Stomach (tissue), 9 donors: Measurements from ENCODE around the gene DLEC1. TPM values are rescaled to one million over a fixed set of nuclear protein-coding genes. Genes with fewer than 3 reads are reported as not detected.

Experiments
- DNase-seq, 2 donors: peaks; one replicate each; pipeline versions ENCODE4 v3.0.0 to v3.0.0-alpha.2; 2013 to 2019
- H3K27ac ChIP-seq, 5 donors: fragments of 200-600 bp in 4 of 5; sonication (generic) in 4 of 5; one replicate each; pipeline ENCODE4 v1.5.1; 2013 to 2019; ENCODE audit warnings: mild to moderate bottlenecking in 1 of 5, moderate library complexity in 1 of 5
- H3K27me3 ChIP-seq, 3 donors: fragments of 200-600 bp; sonication (generic); one replicate each; pipeline ENCODE4 v1.5.1; 2017 to 2019; ENCODE audit warnings: mixed run types in 1 of 3
- H3K36me3 ChIP-seq, 4 donors: fragments of 200-600 bp; sonication (generic); 1 replicate in 3 of 4; 2 replicates in 1 of 4; pipeline ENCODE4 v1.5.1; 2016 to 2019
- H3K4me1 ChIP-seq, 4 donors: fragments of 200-600 bp; sonication (generic); one replicate each; pipeline ENCODE4 v1.5.1; 2016 to 2019
- H3K4me3 ChIP-seq, 4 donors: fragments of 200-600 bp; sonication (generic) in 3 of 4; one replicate each; pipeline ENCODE4 v1.5.1; 2016 to 2019; ENCODE audit warnings: mild to moderate bottlenecking in 1 of 4
- H3K9me3 ChIP-seq, 4 donors: fragments of 200-600 bp; sonication (generic); one replicate each; pipeline ENCODE4 v1.5.1; 2016 to 2019
- CTCF ChIP-seq, 7 experiments: fragments of 450-650 bp in 4 of 7; fragments of 200-600 bp in 3 of 7; sonication (generic) in 3 of 7; IDR thresholded peaks; one replicate each; pipeline ENCODE4 v1.5.1; 2016 to 2019; ENCODE audit warnings: antibody characterized with exemption in 7 of 7, control low read depth in 2 of 7, mild to moderate bottlenecking in 1 of 7
- EP300 ChIP-seq: sonication (generic); formaldehyde crosslinking; IDR thresholded peaks from one replicate; pipeline ENCODE4 v1.6.1; 2017; ENCODE audit warnings: antibody characterized with exemption
- POLR2A ChIP-seq, 4 donors: fragments of 450-650 bp; IDR thresholded peaks; one replicate each; pipeline ENCODE4 v1.6.1; 2016; ENCODE audit warnings: antibody characterized with exemption in 4 of 4, control low read depth in 2 of 4, mild to moderate bottlenecking in 1 of 4, moderate library complexity in 1 of 4
- POLR2AphosphoS5 ChIP-seq, 3 donors: sonication (generic); formaldehyde crosslinking; IDR thresholded peaks; one replicate each; pipeline ENCODE4 v1.6.1; 2016; ENCODE audit warnings: antibody characterized with exemption in 3 of 3
- WGBS, 5 donors: extraction: QIAGEN DNeasy Blood & Tissue Kit in 3 of 5; methylation state at CpG; one replicate each; pipeline versions ENCODE4 v1.1.5 to v1.1.7; 2013 to 2018; 5-methylcytosine and 5-hydroxymethylcytosine counted together
- intact Hi-C: fragments of 100-400 bp; cut with DNase I; formaldehyde crosslinking; loops from one replicate; pipeline ENCODE4 v1.15.1; 2023; ENCODE audit warnings: low total_unique reads
- polyA plus RNA-seq, 3 donors: library from polyadenylated mRNA; stranded (reverse); fragments of 200-250 nt; gene quantifications; one replicate each; pipeline ENCODE4 v1.2.3, GENCODE V29; 2013
- total RNA-seq, 5 donors: library from RNA; depleted of rRNA; stranded (reverse); fragments of >200 nt; gene quantifications; one replicate each; pipeline versions ENCODE4 v1.1.0 to v1.2.3, GENCODE V29; 2014 to 2016
- donor health status: healthy with polysubstance abuse.
- donor health status: Bipolar disorder and iron deficiency.
- donor health status: healthy.

DLEC1 gene
- total and polyA plus RNA-seq, 8 donors: 0.12 to 1.5 (median 0.31) TPM; not detected in 3

- no peaks in the 10 kb centered on the region for H3K9me3 ChIP-seq
- TF ChIP-seq POLR2AphosphoS5 (IDR thresholded peaks at IDR 0.05): no peak
- TF ChIP-seq POLR2A (IDR thresholded peaks at IDR 0.05): no peak
- no peak for TF ChIP-seq CTCF (IDR thresholded peaks at IDR 0.05)
- TF ChIP-seq EP300: no peak
- H3K36me3 ChIP-seq: peaks cover 28 to 82% (median 76%) of the 10 kb centered on the region in 4 donors
- no peak overlapping the region for H3K4me3 ChIP-seq
- DNase-seq: peak; percentile 74 to 90
- no peaks in the 10 kb centered on the region for H3K27me3 ChIP-seq
- H3K4me1 ChIP-seq: peaks cover 31 to 61% (median 51%) of the 10 kb centered on the region in 4 donors
- whole genome bisulfite sequencing, 5 donors: 33 to 58% (median 42%) methylated on average over 12 to 15 of the region's 15 CpGs
- intact Hi-C loops: no loop called here
- H3K27ac ChIP-seq: peak overlapping the region; percentile 42 to 79 (median 72)
Observed at GRCh38 chr3:38005076-38006020, 33.7 kb upstream of the DLEC1 start.

DNA sequence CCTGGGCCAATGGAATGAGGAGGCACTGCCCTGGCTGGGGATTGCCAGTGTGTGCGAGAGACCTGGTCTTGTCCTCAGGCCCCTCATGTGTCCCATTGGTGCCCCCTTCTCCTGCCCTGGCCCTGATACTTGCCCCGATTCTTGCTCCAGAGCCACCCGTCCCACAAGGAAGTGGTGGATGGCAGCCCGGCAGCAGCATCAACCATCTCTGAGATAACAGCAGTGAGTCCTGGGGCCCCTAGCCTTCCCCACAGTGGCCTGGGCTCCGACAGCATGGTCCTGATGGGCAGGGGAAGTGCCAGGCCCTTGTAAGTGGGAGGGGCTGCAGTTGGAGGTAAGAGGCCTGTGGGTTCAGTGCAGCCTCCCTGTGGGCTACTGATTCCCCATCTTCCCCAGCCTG lies 33.0 kb upstream of the DLEC1 start:
- no peak for DNase-seq
- no peak overlapping the region for H3K4me3 ChIP-seq
- intact Hi-C loops: no loop called here
- H3K4me1 ChIP-seq: peaks cover 28 to 54% (median 44%) of the 10 kb centered on the region in 4 donors
- no peaks in the 10 kb centered on the region for H3K9me3 ChIP-seq
- no peaks in the 10 kb centered on the region for H3K27me3 ChIP-seq
- no peak for TF ChIP-seq POLR2AphosphoS5 (IDR thresholded peaks at IDR 0.05)
- TF ChIP-seq EP300: no peak
- no peak for TF ChIP-seq POLR2A (IDR thresholded peaks at IDR 0.05)
- no peak for TF ChIP-seq CTCF (IDR thresholded peaks at IDR 0.05)
- peaks cover 31 to 82% (median 78%) of the 10 kb centered on the region in 4 donors for H3K36me3 ChIP-seq
- peak overlapping the region in 4 of 5 donors; percentile 42 to 79 (median 75) for H3K27ac ChIP-seq
- WGBS, 5 donors: 74 to 88% (median 81%) methylated on average over 5 of the region's 5 CpGs

GRCh38 chr3:38006445-38006995 lies 32.5 kb upstream of the DLEC1 start:
- H3K27me3 ChIP-seq: no peaks in the 10 kb centered on the region
- peaks cover 26 to 49% (median 40%) of the 10 kb centered on the region in 4 donors for H3K4me1 ChIP-seq
- WGBS, 5 donors: 92 to 95% (median 93%) methylated on average over 9 to 16 of the region's 16 CpGs
- peak overlapping the region in 2 of 5 donors; percentile 5 to 72 for H3K27ac ChIP-seq
- intact Hi-C loops: no loop called here
- no peaks in the 10 kb centered on the region for H3K9me3 ChIP-seq
- peaks cover 34 to 82% (median 78%) of the 10 kb centered on the region in 4 donors for H3K36me3 ChIP-seq
- DNase-seq: no peak
- H3K4me3 ChIP-seq: no peak overlapping the region
- TF ChIP-seq CTCF (IDR thresholded peaks at IDR 0.05) (no peak), POLR2AphosphoS5 (IDR thresholded peaks at IDR 0.05) (no peak), EP300 (no peak)

DNA sequence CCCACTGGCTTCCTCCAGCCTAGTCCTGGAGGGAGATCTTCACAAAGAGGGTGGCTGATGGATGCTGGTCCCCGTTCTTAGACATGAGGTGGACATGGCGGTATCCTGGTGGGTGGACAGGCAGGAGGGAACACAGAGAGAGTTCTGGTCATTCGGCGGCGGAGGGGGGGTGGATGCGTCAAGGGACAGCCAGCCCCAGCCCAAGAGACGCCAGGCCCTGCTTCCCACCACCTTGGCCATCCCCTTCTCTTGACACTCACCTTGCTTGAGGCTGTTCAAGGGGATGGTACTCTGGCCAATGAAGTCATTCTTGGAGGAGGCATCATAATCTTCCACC lies 31.3 kb upstream of the DLEC1 start:
- no peaks in the 10 kb centered on the region for H3K9me3 ChIP-seq
- H3K27me3 ChIP-seq: no peaks in the 10 kb centered on the region
- no peak overlapping the region for H3K4me3 ChIP-seq
- TF ChIP-seq POLR2A (IDR thresholded peaks at IDR 0.05): no peak
- TF ChIP-seq CTCF (IDR thresholded peaks at IDR 0.05): no peak
- no peak for TF ChIP-seq EP300
- TF ChIP-seq POLR2AphosphoS5 (IDR thresholded peaks at IDR 0.05): no peak
- intact Hi-C loops: no loop called here
- H3K27ac ChIP-seq: no peak overlapping the region
- WGBS, 5 donors: 93 to 97% (median 95%) methylated on average over 7 of the region's 7 CpGs
- H3K36me3 ChIP-seq: peaks cover 24 to 73% (median 71%) of the 10 kb centered on the region in 4 donors
- H3K4me1 ChIP-seq: peaks cover 26 to 38% (median 32%) of the 10 kb centered on the region in 4 donors
- no peak for DNase-seq
